Naive B cell (primary cell): ENCODE data around the gene PRR12. TPM values are rescaled to one million over a fixed set of nuclear protein-coding genes. Genes with fewer than 3 reads are reported as not detected.
A peak's percentile ranks its signal among the peaks of the same experiment; 100 is the strongest.

Source experiments
- ATAC-seq, 2 donors: fragments of 150-1000 bp; cut with Tn5 transposase; 2 replicates each; pipeline ENCODE4 v1.10.0; 2021; ENCODE audit warnings: low read depth in 2 of 2, mild to moderate bottlenecking in 2 of 2, moderate library complexity in 2 of 2
- DNase-seq: peaks from one replicate; pipeline ENCODE4 v3.0.0; 2022
- H3K27ac Mint-ChIP-seq, 6 donors: one replicate each; pipeline ENCODE4 v1.8.0; 2020 to 2022; ENCODE audit warnings: mild to moderate bottlenecking in 6 of 6, mixed read lengths in 6 of 6, moderate library complexity in 5 of 6, inconsistent platforms in 2 of 6
- H3K27me3 Mint-ChIP-seq, 3 donors: one replicate each; pipeline ENCODE4 v1.8.0; 2021 to 2022; ENCODE audit warnings: mixed read lengths in 3 of 3, mild to moderate bottlenecking in 1 of 3
- H3K36me3 Mint-ChIP-seq, 2 donors: one replicate each; pipeline ENCODE4 v1.8.0; 2020 to 2022; ENCODE audit warnings: mixed read lengths in 2 of 2, inconsistent platforms in 1 of 2, mild to moderate bottlenecking in 1 of 2
- H3K4me1 Mint-ChIP-seq, 3 donors: one replicate each; pipeline ENCODE4 v1.8.0; 2020 to 2022; ENCODE audit warnings: mixed read lengths in 3 of 3, inconsistent platforms in 1 of 3, mild to moderate bottlenecking in 1 of 3, moderate library complexity in 1 of 3
- H3K4me3 Mint-ChIP-seq, 8 donors: one replicate each; pipeline ENCODE4 v1.8.0; 2020 to 2022; ENCODE audit warnings: mild to moderate bottlenecking in 8 of 8, mixed read lengths in 8 of 8, moderate library complexity in 8 of 8, inconsistent platforms in 2 of 8
- H3K9me3 Mint-ChIP-seq, 7 donors: one replicate each; pipeline ENCODE4 v1.8.0; 2020 to 2022; ENCODE audit warnings: mixed read lengths in 7 of 7, mild to moderate bottlenecking in 5 of 7, inconsistent platforms in 2 of 7, moderate library complexity in 1 of 7
- polyA plus RNA-seq, 6 donors: library from polyadenylated mRNA; unstranded; fragments of 300-500 nt; fragmentation: Illumina TruSeq; gene quantifications; one replicate each; pipeline ENCODE4 v1.2.3, GENCODE V29; 2021; ENCODE audit warnings: low read depth in 6 of 6

PRR12 gene
- polyA plus RNA-seq, 6 donors from 2014 or later, result 0.09 to 0.77 (median 0.29) TPM

DNA sequence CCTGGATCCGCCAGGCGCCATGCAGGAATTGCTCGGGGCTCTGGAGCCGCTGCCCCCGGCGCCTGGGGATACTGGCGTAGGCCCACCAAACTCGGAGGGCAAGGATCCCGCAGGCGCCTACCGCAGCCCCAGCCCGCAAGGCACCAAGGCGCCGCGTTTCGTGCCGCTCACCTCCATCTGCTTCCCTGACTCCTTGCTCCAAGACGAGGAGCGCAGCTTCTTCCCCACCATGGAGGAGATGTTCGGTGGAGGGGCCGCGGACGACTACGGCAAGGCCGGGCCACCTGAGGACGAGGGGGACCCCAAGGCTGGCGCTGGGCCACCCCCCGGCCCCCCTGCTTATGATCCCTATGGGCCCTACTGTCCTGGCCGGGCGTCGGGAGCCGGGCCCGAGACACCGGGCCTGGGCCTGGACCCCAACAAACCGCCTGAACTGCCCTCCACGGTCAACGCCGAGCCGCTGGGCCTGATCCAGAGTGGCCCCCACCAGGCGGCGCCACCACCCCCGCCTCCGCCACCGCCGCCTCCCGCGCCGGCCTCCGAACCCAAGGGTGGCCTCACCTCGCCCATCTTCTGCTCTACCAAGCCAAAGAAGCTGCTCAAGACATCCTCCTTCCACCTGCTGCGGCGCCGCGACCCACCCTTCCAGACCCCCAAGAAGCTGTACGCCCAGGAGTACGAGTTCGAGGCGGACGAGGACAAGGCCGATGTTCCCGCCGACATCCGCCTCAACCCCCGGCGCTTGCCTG, 6.1 kb downstream of the PRR12 start:
- H3K9me3 Mint-ChIP-seq, result no peaks in the 10 kb centered on the region
- H3K4me3 Mint-ChIP-seq, result no peak overlapping the region
- no peak overlapping the region for H3K27ac Mint-ChIP-seq
- no peak for DNase-seq
- no peak for ATAC-seq
- H3K27me3 Mint-ChIP-seq, result no peaks in the 10 kb centered on the region
- H3K36me3 Mint-ChIP-seq, result peaks cover 0 to 31% of the 10 kb centered on the region in 2 donors
- H3K4me1 Mint-ChIP-seq, result peaks cover 31 to 38% (median 34%) of the 10 kb centered on the region in 3 donors

DNA sequence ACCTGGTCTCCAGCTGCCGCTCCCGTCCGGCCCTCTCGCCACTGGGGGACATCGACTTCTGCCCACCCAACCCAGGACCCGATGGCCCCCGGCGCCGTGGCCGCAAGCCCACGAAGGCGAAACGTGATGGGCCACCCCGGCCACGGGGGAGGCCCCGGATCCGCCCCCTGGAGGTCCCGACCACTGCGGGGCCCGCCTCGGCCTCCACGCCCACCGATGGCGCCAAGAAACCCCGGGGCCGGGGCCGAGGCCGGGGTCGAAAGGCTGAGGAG, 6.7 kb downstream of the PRR12 start:
- Mint-ChIP-seq H3K27ac (no peak overlapping the region), H3K9me3 (no peaks in the 10 kb centered on the region), H3K4me3 (no peak overlapping the region), H3K36me3 (peaks cover 0 to 31% of the 10 kb centered on the region in 2 donors), H3K4me1 (peaks cover 26 to 33% (median 30%) of the 10 kb centered on the region in 3 donors), H3K27me3 (no peaks in the 10 kb centered on the region)
- DNase-seq (no peak), ATAC-seq (no peak)

DNA sequence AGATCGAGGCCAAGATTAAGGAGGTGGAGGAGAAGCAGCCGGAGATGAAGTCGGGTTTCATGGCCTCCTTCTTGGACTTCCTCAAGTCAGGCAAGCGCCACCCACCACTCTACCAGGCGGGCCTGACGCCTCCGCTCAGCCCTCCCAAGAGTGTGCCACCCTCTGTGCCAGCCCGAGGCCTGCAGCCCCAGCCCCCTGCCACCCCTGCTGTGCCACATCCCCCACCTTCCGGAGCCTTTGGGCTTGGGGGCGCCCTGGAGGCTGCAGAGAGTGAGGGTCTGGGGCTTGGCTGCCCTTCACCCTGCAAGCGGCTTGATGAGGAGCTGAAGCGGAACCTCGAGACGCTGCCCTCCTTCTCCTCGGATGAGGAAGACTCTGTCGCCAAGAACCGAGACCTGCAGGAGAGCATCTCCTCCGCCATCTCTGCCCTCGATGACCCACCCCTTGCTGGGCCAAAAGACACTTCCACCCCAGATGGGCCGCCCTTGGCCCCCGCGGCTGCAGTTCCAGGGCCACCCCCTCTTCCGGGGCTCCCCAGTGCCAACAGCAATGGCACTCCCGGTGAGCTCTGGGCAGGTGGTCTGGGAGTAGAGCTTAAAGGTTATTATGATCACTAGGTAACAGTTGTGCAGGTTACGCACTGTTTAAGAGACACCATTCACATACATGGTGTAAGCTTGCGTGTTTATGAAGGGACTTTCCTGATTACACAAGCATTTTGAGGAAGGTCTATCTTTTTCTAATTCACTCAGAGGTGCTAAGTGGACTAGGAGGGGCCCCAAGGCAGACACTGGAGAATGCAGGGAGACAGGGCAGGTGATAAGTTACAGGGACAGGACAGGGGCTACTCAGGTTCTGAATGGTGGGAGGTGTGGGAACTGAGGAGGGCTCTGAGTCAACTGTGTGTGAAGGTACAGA, 8.7 kb downstream of the PRR12 start:
- ATAC-seq (no peak), DNase-seq (no peak)
- peaks cover 0 to 18% of the 10 kb centered on the region in 2 donors for H3K36me3 Mint-ChIP-seq
- H3K27ac Mint-ChIP-seq, result peak overlapping the region in 2 of 6 donors; percentile 35 to 53
- H3K4me1 Mint-ChIP-seq, result peaks cover 11 to 17% (median 13%) of the 10 kb centered on the region in 3 donors
- no peaks in the 10 kb centered on the region for H3K9me3 Mint-ChIP-seq
- no peak overlapping the region for H3K4me3 Mint-ChIP-seq
- no peaks in the 10 kb centered on the region for H3K27me3 Mint-ChIP-seq

DNA sequence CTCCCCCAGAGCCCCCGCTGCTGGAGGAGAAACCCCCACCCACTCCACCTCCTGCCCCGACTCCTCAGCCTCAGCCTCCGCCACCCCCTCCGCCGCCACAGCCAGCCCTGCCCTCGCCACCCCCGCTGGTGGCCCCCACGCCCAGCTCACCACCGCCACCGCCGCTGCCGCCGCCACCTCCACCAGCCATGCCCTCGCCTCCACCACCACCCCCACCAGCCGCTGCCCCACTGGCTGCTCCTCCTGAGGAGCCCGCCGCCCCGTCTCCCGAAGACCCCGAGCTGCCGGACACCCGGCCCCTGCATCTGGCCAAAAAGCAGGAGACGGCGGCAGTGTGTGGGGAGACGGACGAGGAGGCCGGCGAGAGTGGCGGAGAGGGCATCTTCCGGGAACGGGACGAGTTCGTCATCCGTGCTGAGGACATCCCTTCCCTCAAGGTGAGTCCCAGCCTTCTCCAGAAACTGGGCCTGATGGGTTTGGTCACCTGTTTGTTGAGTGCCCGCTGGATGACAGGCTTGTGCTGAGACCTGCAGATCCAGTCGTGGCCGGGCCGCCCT, 10.6 kb downstream of the PRR12 start:
- no peaks in the 10 kb centered on the region for H3K27me3 Mint-ChIP-seq
- H3K4me3 Mint-ChIP-seq, result no peak overlapping the region
- ATAC-seq (no peak), DNase-seq (no peak)
- H3K36me3 Mint-ChIP-seq, result peaks cover 0 to 16% of the 10 kb centered on the region in 2 donors
- H3K9me3 Mint-ChIP-seq, result no peaks in the 10 kb centered on the region
- peaks cover 10 to 17% (median 11%) of the 10 kb centered on the region in 3 donors for H3K4me1 Mint-ChIP-seq
- H3K27ac Mint-ChIP-seq, result peak overlapping the region in 1 of 6 donors; percentile 49

DNA sequence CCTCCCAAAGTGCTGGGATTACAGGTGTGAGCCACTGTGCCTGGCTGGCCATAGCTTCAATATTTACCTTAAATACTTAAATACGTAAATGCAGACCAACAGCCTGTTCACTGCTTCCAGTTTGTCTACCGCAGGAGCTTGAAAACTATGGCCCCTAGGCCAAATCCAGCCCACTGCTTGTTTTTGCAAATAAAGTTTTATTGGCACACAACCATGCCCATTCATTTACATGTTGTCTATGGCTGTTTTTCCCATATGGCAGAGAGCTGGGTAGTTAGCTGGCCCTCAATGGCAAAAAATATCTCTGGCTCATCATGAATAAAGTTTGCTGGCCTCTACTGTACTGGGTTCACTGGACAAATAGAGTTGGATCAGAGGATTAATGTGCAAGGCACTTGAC, 11.8 kb downstream of the PRR12 start:
- Mint-ChIP-seq H3K27me3 (no peaks in the 10 kb centered on the region), H3K9me3 (no peaks in the 10 kb centered on the region), H3K4me3 (peak overlapping the region in 1 of 8 donors; percentile 52), H3K36me3 (peaks cover 0 to 16% of the 10 kb centered on the region in 2 donors), H3K27ac (peak overlapping the region in 1 of 6 donors; percentile 30), H3K4me1 (peaks cover 10 to 17% (median 11%) of the 10 kb centered on the region in 3 donors)
- DNase-seq (no peak), ATAC-seq (no peak)

DNA sequence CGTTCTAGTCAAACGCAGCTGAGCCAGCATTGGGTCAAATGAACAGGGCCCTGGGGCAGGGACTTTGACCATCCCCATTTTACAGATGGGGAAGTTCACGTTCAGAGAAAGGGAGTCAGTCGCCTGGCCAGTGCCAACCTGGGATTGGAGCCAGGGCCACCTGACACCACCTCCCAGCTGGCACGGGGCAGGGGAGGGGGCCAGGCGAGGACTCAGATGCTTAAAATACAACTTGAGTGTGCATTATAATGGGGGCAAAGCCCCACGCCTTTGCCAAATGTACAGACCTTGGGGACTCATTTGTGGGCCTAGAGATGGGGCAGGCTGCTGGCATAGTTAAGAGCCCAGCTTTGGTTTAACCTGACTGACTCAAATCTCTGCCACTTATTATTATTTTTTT, 14.6 kb downstream of the PRR12 start:
- DNase-seq, result no peak
- no peaks in the 10 kb centered on the region for H3K27me3 Mint-ChIP-seq
- H3K36me3 Mint-ChIP-seq, result peaks cover 0 to 6% of the 10 kb centered on the region in 2 donors
- ATAC-seq, result no peak
- H3K4me3 Mint-ChIP-seq, result no peak overlapping the region
- H3K9me3 Mint-ChIP-seq, result no peaks in the 10 kb centered on the region
- H3K27ac Mint-ChIP-seq, result no peak overlapping the region
- peaks cover 5 to 12% (median 10%) of the 10 kb centered on the region in 3 donors for H3K4me1 Mint-ChIP-seq

DNA sequence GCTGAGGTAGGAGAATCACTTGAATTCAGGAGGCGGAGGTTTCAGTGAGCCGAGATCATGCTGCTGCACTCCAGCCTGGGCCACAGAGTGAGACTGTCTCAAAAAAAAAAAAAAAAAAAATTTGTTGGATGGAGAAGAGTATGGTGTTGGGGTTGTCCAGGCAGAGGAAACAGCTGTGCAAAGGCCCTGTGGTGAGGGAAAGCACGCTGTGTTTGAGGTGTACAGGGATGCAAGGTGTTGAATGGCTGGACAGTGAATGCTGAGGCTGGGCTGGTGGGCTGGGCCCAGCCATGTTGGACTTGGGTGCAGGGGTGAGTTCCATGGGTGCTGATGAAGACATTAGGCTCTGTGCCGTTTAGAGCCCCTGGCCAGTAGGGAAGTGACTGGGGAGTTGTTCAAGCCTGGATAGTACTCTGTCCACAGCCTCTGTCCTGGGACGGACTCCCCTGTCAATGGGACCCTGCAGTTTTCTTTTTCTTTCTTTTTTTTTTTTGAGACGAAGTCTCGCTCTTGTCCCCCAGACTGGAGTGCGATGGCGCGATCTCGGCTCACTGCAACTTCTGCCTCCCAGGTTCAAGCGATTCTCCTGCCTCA, 18.6 kb downstream of the PRR12 start:
- Mint-ChIP-seq H3K27me3 (no peaks in the 10 kb centered on the region), H3K9me3 (no peaks in the 10 kb centered on the region), H3K4me3 (peak overlapping the region in 1 of 8 donors; percentile 37), H3K36me3 (peaks cover 0 to 8% of the 10 kb centered on the region in 2 donors), H3K4me1 (peaks cover 4 to 9% (median 5%) of the 10 kb centered on the region in 3 donors), H3K27ac (no peak overlapping the region)
- DNase-seq (no peak), ATAC-seq (no peak)

DNA sequence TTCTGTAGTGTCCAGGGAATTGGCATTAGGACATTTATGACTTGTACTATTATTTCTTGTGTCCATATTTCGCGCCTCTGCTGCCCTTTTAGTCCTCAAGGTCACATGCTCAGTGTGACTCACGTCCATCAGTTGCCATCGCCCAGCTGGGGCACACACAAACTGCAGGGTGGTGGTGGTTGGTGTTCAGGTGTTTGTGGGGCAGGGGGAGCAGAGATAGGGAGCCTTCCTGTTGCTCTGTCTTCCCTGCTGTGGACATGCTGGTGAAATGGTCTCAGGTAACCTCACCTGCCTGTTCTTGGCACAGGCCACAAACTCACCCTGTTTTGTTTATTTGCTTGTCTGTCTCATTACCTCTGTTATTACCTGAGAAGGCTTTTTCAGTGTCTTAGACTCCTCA, 22.4 kb downstream of the PRR12 start:
- DNase-seq (no peak), ATAC-seq (no peak)
- H3K36me3 Mint-ChIP-seq, result peaks cover 0 to 23% of the 10 kb centered on the region in 2 donors
- no peak overlapping the region for H3K4me3 Mint-ChIP-seq
- peak overlapping the region in 1 of 6 donors; percentile 41 for H3K27ac Mint-ChIP-seq
- no peaks in the 10 kb centered on the region for H3K27me3 Mint-ChIP-seq
- H3K4me1 Mint-ChIP-seq, result peaks cover 4 to 18% (median 5%) of the 10 kb centered on the region in 3 donors
- peaks cover 0 to 6% (median 0%) of the 10 kb centered on the region in 7 donors for H3K9me3 Mint-ChIP-seq

DNA sequence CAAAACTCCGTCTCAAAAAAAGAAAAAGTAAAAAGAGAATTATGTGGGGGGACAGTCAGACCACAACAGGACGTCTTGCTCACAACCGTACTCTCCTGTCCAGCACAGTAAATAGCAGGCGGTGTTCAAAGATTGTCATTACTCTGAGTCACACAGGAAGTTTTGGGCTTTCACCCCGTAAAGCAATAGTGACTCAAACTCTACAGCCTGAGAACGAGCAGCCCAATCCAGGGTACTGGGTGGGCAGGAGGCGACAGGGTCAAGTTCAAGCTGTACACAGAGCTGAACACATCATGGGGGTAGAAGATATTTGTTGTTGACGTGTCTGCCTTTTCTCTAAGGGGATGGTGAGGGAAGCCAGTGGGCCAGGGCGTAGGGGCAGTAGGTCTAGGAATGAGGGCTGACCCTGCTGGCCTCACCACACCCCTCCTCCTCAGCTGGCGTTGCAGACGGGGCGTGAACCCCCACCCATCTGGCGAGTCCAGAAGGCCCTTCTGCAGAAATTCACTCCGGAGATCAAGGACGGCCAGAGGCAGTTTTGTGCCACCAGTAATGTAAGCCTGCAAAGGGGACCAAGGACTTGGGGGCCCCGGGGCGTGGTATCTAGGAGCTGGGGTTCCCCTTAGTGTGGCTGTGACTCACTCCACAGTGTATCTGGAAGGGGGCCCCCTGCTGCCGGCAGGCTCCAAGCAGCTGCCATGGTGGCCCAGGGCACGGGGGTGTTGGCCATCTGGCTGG, 23.3 kb downstream of the PRR12 start:
- DNase-seq, result no peak
- H3K4me1 Mint-ChIP-seq, result peaks cover 4 to 23% (median 5%) of the 10 kb centered on the region in 3 donors
- H3K4me3 Mint-ChIP-seq, result no peak overlapping the region
- peaks cover 0 to 31% of the 10 kb centered on the region in 2 donors for H3K36me3 Mint-ChIP-seq
- no peaks in the 10 kb centered on the region for H3K27me3 Mint-ChIP-seq
- H3K27ac Mint-ChIP-seq, result peak overlapping the region in 5 of 6 donors; percentile 30 to 84 (median 49)
- peaks cover 0 to 6% (median 0%) of the 10 kb centered on the region in 7 donors for H3K9me3 Mint-ChIP-seq
- no peak for ATAC-seq

DNA sequence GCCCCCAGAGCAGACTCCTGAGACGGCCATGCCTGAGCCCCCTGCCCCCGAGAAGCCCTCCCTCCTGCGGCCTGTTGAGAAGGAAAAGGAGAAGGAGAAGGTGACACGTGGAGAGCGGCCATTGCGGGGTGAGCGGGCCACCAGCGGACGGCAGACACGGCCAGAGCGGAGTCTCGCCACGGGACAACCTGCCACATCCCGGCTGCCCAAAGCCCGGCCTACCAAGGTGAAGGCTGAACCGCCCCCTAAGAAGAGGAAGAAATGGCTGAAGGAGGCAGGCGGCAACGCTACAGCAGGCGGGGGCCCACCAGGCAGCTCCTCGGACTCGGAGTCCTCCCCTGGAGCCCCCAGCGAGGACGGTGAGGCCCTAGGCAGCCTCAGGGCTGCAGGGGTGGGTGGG, 24.9 kb downstream of the PRR12 start:
- peaks cover 0 to 6% (median 0%) of the 10 kb centered on the region in 7 donors for H3K9me3 Mint-ChIP-seq
- DNase-seq (no peak), ATAC-seq (no peak)
- peaks cover 4 to 23% (median 5%) of the 10 kb centered on the region in 3 donors for H3K4me1 Mint-ChIP-seq
- H3K27me3 Mint-ChIP-seq, result no peaks in the 10 kb centered on the region
- H3K27ac Mint-ChIP-seq, result no peak overlapping the region
- no peak overlapping the region for H3K4me3 Mint-ChIP-seq
- H3K36me3 Mint-ChIP-seq, result peaks cover 0 to 31% of the 10 kb centered on the region in 2 donors

DNA sequence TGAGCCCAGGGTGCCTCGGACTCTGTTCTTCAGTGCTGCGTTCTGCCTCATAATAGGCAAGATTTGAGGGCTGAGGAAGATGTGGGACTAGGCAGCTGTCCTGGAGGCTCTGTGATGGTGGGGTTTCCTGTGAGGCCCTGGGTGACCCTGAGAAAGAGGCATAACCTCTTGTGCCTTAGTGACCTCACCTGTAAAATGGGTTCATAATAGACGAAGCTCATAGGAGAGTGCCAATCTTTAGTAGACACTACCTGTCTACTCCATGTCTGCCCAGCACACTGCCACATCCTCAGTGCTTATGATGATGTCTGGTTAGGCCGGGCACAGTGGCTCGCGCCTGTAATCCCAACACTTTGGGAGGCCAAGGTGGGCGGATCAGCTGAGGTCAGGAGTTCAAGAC, 25.6 kb downstream of the PRR12 start:
- no peak overlapping the region for H3K27ac Mint-ChIP-seq
- H3K4me1 Mint-ChIP-seq, result peaks cover 4 to 23% (median 5%) of the 10 kb centered on the region in 3 donors
- ATAC-seq, result no peak
- H3K4me3 Mint-ChIP-seq, result no peak overlapping the region
- H3K9me3 Mint-ChIP-seq, result peaks cover 0 to 6% (median 0%) of the 10 kb centered on the region in 7 donors
- H3K27me3 Mint-ChIP-seq, result no peaks in the 10 kb centered on the region
- H3K36me3 Mint-ChIP-seq, result peaks cover 0 to 31% of the 10 kb centered on the region in 2 donors
- no peak for DNase-seq

DNA sequence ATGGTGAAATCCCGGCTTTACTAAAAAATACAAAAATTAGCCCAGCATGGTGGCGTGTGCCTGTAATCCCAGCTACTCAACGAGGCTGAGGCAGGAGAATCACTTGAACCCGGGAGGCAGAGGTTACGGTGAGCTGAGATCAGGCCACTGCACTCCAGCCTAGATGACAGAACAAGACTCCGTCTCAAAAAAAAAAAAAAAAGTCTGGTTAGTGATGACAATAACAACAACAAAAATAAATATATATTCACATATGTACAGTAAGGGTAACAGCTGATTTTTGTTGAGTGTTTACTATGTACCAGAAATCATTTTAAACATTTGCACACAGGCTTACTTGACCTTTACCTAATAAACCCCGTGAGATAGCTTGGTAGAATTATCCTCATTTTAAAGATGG, 26.0 kb downstream of the PRR12 start:
- peaks cover 4 to 23% (median 5%) of the 10 kb centered on the region in 3 donors for H3K4me1 Mint-ChIP-seq
- H3K36me3 Mint-ChIP-seq, result peaks cover 0 to 31% of the 10 kb centered on the region in 2 donors
- peaks cover 0 to 6% (median 0%) of the 10 kb centered on the region in 7 donors for H3K9me3 Mint-ChIP-seq
- no peaks in the 10 kb centered on the region for H3K27me3 Mint-ChIP-seq
- DNase-seq, result no peak
- no peak for ATAC-seq
- H3K4me3 Mint-ChIP-seq, result no peak overlapping the region
- no peak overlapping the region for H3K27ac Mint-ChIP-seq
